ENCODE results near the gene CEACAM3.

The CEACAM3 gene

DNA sequence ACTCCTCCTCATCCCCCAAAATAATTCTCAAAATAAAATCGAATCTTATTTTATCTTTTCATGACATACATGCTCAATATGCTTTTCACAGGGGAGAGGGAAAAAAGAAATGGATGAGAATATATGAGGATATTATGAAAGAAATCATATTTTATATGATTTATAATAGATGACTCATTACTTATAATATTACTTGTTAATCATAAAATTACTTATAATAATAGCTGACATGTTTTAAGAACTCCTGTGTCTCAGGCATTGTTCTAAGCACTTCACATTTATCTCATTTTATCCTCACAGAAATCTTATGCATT is 3.0 kb upstream of the CEACAM3 start:
- no peak for DNase-seq

DNA sequence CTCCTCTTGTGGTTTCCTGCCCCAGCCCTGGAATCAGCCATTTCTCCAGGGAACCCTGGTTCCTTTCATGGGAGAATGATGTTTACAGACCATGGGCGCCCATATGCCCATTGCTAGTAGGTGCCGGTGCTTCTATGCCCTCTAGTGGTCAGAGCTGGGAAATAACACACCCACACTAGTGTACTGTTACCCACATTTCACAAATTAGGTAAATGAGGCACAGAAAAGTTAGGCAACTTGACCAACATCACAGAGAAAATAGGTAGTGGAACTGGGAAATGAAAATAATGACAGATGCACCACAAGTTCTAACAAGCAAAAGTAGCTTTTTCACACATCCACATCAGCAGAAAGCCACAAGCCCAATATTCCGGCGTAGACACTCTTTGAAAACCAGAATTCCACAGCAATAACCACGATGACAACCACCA is 1.3 kb upstream of the CEACAM3 start:
- DNase-seq, result peak; percentile 22

DNA sequence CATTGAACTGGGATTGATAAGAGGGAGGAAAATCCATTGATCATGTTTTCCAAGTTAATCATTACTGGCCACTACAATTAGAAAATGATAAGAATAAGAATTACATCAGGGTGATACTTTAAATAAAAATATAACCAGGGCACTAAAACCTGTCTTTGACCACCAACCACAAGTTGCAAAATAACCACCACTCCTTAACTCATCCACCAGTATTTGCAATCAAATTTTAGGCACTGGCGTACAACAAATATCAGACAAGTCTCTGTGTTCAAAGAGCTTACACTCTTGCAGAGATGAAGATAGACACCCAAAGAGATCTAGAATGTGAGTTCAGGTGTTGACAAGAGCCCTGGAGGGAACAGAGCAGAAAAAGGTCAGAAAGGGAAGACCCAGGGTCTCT is 514 bp downstream of the CEACAM3 start:
- no peak for DNase-seq

DNA sequence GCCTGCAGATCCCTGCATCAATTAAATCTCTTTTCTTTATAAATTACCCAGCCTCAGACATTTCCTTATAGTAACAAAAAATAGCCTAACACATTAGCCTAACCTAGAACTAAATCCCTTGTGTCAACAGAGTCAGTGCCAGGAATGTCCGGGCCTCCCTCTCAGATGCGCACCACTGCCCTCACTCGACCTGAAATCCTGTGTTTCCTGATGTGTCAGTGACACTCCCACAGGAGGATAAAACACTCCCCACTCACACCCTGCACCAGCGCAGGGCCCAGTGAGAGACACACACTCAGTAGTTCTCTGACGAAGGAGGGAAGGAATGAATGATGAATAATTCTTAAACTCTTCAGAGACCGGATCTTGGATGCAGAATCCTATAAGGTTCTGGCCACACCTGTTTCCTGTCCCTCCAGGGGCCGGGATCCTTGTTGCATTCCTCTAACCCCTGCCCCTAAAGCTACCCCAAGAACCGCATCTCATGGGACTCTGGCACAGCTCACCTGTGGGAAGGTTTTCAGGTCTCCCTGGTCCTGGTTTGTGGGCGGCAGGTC is 3.1 kb downstream of the CEACAM3 start:
- DNase-seq, result no peak

DNA sequence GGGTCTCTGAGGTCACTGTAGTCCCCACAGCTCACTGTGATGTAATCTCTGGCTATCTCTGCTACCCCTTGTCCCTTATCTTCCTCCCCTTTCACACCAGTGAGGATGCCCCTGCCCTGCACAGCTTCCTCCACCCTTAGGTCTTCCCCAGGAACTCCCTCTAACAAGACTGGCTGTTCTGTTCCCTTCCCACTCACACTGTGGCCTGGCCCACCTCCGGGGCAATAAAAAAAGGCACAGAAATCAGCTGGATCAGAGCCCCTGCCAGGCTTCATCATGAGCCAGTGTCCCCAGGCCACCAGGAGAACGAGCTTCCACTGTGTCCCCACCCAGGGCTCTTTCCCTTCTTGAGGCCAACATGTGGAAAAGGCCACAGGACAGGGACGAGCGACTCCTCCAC is 4.6 kb downstream of the CEACAM3 start:
- no peak for DNase-seq

DNA sequence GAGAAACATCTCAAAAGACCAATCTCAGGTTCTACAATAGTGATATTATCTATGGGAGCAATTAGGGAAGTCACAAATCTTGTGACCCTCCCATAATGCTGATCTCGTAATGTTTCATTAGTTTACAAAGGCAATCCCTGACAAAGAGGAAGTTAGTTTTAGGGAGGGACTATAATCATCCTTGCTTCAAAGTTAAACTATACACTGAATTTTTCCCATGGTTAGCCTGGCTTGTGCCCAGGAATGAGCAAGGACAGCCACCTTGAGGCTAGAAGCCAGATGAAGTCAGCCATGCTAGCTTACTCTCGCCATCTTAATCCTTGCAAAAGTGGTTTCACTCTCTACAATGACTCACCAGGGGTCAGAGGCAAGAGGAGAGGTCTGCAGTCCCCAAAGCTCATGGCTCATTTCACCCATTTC is 5.4 kb downstream of the CEACAM3 start:
- no peak for DNase-seq

DNA sequence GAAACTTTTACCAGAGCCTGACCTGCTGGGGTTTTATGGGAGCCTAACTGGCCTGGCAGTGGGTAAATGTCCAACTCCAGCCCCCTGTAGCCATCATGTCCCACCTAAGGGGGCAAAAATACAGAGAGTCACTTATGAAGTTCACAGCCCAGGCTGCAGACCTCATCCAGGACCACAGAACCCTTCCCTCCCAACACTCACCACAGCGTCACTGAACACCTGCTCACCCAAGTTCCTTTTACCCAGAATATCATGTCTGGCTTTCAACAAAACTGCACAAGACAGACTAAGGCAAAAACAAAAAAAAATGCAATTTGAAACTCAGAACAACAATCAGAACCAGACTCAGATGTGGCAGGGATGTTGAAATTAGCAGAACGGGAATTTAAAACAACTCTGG is 6.4 kb downstream of the CEACAM3 start:
- DNase-seq, result no peak

DNA sequence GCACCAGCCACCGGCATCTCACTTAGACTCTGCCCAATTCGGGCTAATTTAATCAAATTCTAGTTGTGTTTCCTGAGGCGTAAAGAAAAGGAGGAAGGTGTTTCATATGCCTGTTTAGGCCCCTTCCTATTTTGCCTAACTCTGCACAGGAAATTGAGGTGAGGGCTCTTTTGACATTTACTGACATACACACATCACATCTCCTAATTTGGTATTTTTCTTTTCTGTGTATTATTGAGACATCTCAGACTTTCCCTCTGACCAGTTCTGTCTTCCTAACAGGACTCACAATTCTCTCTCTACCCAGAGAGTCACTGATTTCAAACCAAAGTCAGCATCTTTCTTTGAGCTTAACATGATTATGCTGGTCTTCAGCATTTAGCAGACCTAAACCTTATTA is 7.9 kb downstream of the CEACAM3 start:
- no peak for DNase-seq

DNA sequence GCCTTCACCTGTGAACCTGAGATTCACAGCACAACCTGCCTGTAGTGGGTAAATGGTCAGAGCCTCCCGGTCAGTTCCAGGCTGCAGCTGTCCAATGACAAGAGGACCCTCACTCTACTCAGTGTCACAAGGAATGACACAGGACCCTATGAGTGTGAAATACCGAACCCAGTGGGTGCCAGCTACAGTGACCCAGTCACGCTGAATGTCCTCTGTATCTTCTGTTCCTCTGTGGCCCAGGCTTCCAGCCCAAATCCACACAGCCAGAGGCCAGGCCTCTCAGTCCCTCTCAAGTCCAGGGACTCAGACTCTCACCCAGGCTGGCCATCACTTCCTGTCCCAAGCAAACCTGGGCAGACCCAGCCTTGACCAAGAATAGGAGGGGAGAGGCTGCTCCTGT is 10.8 kb downstream of the CEACAM3 start:
- DNase-seq, result no peak

DNA sequence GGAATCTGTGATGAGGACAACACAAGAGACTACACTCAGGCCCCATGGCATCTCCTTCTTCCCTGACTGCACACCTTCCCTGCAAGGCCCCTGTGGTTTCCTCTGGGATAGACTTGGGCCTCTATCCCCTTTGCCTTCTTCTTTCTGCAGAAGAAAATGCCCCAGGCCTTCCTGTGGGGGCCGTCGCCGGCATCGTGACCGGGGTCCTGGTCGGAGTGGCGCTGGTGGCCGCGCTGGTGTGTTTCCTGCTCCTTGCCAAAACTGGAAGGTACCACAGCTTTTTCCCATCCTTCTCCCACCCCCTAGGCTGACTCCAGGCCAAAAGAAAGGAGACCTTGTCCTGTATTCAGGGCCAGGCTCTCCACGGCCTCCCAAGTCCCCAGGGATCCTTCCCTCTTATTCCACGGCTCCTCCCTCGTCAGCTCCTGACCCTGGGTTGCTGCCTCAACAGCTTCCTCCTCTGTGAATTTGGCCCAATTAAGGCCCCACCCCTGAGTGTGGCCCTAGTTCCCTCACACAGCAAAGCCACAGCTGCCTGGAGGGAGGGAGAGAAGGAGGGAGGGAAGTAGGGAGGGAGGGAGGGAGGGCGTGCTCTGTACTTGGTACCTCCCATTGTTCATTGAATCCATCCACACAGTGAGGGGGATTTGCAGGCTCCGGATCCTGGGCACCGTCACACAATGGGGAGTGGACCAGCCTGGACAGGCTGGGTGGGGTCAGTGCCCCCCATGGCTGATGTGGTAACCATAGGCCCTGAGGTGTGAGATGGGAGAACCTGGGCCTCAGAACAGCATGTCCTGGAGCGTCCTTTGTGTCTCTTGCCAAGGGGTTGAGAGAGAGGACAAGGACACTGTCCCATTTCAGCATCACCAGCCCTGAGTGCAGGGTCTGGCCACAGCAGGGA is 12.5 kb downstream of the CEACAM3 start:
- no peak for DNase-seq

DNA sequence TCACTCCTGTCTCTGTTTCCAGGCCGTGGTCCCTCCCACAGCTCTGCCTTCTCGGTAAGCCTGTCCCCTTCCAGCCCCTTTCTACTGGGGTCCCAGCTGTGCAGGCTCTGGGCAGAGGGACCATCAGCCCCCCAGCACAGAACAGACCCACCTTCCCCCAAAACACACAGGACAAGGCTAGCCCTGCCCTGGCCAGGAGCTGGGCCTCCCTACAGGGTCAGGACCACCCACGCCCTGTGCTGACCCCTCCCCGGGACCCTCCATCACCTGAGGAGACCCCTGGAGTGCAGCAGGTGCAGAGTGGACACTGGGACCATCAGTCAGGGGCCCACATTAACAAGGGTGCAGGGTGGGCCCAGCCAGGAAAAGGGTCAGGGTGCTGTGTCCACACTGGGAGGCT is 13.9 kb downstream of the CEACAM3 start:
- no peak for DNase-seq

DNA sequence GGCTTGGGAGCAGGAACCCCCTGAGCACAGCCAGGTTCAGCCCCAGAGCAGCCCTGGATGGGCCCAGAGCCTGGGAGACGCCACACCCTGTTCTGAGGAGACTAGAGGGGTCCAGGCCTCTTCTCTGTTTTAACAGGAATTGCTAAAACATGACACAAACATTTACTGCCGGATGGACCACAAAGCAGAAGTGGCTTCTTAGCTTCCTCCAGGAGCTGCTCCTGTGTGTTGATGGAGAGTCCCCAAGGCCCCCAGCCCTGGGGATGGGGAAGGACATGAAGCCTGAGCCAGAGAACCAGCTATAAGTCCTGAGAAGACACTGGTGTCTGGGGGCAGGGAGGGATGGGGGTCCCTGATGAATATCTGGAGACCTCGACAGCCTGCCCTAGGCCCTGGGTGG is 14.6 kb downstream of the CEACAM3 start:
- DNase-seq, result no peak

DNA sequence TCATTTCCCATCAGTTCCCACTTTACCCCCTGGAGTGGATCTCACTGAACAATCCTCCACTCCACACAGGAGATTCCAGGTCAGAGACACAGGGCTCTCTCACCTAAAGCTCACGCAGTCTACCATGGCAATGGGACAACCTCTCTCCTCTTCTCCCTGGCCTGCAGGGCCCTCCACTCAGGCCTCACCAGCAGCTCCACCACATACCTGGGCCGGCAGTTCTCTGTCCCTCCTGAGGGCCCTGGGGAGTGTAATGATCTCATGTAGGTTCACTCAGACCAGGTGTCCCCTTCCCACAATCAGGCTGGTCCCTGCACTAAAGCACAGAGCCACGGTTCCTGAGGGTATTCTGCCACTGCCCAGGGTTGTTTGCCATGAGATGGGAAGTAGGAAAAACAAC is 15.6 kb downstream of the CEACAM3 start:
- DNase-seq, result no peak

DNA sequence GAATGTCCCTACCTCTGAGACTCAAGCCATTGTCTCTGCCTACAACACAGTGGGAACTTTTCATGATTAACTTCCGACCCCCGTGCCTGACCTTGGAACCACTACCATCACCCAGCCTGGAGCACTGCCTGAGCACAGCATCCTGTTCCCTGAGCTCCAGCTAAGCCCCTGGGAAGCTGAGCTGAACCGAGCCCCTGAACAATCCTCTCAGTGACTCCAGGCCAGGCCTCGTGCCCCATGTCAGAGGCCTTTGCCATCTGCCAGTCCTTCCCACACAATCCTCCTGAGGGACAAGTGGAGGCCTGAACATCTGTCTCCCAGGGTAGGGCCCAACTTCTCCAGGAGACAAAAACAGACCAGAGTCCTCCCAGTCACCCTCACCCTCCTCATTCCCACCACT is 17.5 kb downstream of the CEACAM3 start:
- DNase-seq, result no peak

DNA sequence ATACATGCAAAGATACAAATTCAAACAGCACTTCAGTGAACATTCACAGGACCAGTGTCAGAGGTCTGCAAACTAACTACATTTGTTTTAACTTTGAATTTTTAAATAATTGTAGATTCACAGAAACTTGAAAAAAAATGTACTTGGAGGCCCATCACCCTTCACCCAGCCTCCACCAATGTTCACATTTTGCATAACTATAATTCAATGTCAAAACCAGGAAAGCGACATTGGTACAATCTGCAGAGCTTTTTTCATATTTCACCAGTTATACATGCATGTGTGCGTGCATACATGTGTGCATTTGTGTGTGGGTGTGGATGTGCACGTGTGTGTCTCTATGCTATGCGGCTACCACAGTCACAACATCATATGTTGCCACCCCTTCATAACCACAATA is 18.9 kb downstream of the CEACAM3 start:
- no peak for DNase-seq

DNA sequence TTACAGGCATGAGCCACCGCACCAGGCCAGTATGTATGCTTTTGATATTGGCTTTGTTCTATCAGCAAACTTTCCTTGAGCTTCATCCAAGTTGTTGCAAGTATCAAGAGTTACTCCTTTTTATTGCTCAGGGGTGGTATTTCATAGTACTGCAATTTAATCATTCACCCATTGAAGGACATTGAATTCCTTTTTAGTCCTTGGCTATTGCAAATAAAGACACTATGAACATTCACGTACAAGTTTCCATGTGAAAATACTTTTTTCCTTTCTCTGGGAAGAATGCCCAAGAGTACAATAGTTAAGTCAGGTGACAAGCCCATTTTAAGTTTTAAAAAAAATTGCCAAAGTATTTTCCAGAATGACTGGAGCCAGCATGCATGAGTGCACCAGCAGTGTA is 20.4 kb downstream of the CEACAM3 start:
- no peak for DNase-seq

DNA sequence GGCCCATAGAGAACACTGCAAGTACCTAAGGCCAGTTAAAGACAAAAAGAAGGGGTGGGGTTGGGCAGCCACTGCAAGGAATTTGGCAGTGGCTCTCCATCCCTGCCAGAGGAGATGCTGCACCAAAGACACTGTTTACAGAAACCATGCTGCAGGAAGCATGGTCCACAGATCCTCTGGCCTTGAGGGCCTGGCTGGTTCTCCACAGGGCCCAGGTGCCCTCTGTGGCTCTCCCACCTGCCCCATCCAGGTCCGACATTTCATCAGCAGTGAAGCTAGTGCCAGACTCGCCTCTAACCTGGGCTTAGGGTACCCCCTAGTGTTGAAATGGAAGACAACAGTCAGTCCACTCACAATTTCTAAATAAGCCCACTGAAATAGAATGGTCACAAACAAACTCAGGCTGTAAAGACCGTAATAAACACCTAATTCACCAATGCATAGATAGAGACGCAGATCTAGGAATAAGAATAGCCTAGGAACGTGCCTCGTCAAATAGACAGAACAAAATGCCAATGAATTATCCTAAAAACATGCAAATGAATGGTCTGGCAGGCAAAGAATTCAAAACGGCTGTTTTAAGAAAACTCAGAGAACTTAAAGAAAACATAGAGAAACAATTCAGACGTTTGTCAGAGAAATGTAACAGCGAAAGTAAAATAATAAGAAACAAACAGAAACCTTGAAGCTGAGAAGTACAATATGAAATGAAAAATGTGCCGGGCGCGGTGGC is 24.8 kb downstream of the CEACAM3 start:
- peak; percentile 44 for DNase-seq

DNA sequence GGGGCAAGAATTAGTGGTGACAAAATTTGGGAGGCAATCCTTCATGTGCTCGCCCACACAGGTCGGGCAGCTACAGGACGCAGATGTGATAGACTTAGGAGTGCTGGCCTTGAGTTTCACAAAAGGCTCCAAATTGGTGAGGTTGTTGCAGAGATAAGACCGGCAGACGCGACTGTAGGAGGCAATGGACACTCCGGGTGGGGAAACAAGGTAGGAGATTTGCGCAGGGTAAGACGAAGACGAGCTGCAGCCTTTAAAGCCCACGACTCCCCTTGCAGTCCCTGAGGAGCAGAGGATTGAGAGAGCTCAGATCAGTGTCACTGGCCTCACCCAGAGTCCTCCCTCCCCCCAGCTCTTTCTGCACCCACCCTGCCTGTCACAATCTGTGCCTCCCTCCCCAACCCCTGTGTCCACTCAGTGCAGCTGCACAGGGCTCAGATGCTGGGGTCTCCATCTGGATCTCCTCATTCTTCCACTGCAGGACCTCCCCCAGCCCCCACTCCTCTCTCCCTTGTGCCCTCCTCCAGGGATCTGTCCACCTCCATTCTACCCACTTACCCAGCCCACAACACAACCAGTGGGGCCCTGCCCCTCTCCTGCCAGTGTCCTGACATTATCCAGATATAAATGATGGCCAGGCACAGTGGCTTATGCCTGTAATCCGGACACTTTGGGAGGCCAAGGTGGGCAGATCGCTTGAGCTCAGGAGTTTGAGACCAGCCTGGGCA is 41.8 kb downstream of the CEACAM3 start:
- DNase-seq, result no peak

DNA sequence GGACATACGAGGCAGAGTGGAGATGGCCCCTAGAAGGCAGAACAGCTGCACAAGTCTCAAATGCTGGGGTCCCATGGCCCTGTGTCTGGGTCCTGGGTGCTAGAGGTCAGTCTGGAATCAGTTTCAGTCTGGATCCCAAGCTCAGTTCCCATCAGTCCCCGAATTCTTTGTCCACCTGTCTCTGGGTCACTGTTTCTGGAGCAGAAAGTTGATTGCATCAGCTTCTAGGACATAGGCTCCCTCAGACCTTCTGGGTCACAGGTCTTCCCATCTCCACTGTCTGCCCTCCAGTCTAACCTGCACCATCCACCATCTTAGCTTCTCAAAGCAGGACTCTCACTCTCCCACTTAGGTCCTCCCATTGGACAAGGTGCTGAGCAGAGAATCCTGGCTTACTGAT is 42.8 kb downstream of the CEACAM3 start:
- no peak for DNase-seq

DNA sequence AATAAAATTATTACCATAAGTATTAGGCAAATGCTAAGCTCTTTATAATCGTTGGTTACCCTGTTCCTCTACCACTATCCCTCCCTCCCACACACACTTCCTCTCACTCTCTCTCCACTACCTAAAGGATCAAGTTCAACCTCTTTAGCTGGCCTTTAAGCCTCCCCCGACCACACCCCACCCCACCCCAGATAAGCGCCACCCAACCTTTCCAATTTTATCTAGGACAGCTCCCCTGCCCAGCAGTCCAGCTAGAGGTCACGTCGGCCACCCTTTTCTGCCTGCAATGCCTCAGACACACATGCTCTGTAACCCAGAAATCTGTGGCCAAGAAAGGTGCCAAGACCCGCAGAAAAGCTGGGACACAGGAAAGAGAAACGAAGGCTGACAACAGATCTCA is 47.0 kb downstream of the CEACAM3 start:
- no peak for DNase-seq

DNA sequence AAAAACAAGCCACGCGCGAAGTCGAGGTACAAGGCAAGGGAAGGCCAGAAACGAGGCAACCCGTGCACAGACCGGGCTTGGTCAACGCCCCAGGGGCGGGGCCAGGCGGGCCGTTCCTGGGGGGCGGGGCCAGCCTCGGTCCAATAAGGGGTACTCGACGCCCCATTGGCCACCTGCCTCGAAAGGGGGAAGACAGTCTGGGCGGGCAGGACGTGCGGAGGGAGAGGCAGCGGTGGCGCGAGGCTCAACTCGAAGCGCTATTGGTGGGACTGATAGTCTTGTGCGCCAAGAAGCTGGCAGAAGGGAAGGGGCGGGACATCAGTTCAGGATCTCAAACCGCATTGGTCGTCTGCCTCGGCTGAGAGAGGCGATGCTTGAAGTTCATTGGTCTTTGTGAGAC is 48.2 kb downstream of the CEACAM3 start, which contains the start of gene LYPD4:
Gene LYPD4, minus strand, starts transcription at position 83 of the 400 bp plus-strand sequence. CDS start 5,398 bp downstream, outside the sequence.
- no peak for DNase-seq

DNA sequence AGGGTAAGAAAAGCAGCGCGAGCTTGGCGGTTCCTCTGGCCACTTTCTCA is 48.4 kb downstream of the CEACAM3 start, which contains the start of gene DMRTC2:
Gene DMRTC2, plus strand, starts transcription at position 42 of the 50 bp plus-strand sequence. CDS start 2,387 bp downstream, outside the sequence.
- no peak for DNase-seq

DNA sequence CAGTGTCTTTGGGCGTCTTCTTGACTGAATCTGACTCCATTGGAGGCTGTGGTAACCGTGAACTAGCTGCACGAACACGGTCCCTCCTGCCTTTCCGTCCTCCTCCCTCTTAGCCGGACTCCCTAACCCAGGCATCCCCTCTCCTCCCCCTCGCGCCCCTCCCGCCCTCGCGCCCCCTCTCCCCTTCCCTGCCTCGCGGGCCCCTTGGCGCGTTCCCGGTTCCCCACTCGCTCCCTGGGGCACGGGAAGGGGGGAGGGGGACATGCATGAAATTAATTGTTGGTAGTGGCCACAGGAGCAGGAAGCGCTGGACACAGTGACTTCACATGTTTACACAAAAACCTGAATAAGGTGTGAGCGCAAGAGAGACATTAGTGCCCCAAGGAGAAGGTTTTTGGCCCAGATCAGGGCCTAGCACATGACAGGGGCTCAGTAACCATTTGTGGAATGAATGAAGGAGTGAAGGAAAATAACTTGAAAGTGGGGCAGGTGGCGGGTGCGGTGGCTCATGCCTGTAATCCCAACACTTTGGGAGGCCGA is 48.7 kb downstream of the CEACAM3 start:
- DNase-seq, result no peak

All from SHP77 treated with DMSO at 0.1 percent for 48 hours (cell line).